ENCODE results near the gene MSANTD4.
"Not testable (repeated sequence)": the region's sequence is repeated elsewhere in the genome, so short reads cannot be mapped to it uniquely, and the experiment has no call there.

The MSANTD4 gene

GRCh38 chr11:106012744-106013143 lies 9.3 kb downstream of the MSANTD4 start:
- DNase-seq: no peak

GRCh38 chr11:106011481-106011880 lies 10.6 kb downstream of the MSANTD4 start:
- no peak for DNase-seq

DNA sequence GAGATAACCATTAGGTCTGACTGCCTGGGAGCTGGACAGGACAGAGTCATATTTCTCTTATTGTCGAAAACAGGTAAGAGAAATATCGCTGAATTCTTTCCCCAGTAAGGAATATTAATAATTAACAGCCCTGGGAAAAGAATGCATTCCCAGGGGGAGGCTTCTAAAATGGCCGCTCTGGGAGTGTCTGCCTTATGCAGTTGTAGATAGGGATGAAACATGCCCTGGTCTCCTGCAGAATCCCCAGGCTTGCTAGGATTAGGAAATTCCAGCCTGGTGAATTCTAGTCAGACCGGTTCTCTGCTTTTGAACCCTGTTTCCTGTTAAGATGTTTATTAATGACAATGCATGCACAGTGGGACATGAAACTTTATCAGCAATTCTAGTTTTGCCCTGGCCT lies 18.9 kb downstream of the MSANTD4 start:
- not testable (repeated sequence) for DNase-seq

DNA sequence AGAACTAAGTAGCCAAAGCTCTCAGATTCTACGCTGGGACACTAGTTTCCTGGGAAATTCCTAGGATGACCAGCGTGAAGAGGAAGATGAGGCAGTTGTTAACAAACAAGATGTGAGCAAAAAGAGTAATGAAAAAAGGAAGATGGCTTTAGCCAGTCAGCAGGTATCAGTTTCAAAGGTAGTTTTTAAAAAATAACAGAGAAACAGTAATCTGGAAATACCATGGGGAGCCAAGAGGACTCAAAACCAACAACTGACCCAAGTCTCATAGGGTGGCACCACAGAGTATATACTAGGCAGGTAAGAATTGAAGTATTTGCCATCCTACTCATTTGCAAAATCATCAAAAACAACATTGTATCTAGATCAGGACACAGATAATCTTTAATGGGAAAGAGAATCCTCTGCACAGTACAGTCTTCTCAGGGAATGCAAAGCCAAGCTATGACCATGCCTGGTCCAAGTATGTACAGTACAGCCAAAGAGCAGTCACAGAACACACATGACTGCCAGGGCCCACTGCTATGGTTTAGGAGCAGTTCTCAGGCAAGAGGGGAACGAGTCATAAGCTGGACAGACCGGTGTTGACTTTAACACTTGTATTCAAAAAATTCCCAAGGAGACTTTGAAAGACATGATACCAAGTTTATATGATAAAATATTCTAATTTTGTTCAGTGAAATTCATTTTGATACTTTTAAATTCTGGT lies 20.6 kb downstream of the MSANTD4 start:
- DNase-seq: no peak

DNA sequence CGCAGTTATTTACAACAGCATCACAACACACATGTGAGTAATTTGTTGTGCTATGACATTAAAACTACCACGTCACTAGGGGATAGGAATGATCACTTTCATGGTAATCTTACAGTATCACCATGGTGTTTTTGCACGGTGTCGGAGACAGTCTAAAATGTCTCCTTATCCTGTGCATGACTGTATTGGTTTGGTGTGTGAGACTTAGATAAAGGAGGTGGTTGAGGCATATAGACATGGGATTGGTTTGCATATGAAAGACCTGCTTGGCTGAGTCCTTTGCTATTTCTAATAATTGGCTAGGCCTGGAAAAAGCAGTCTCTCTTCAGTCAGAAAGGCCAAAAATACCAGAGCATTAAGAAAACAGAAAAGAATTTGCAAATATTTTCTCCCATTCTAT lies 30.2 kb downstream of the MSANTD4 start:
- no peak for DNase-seq

DNA sequence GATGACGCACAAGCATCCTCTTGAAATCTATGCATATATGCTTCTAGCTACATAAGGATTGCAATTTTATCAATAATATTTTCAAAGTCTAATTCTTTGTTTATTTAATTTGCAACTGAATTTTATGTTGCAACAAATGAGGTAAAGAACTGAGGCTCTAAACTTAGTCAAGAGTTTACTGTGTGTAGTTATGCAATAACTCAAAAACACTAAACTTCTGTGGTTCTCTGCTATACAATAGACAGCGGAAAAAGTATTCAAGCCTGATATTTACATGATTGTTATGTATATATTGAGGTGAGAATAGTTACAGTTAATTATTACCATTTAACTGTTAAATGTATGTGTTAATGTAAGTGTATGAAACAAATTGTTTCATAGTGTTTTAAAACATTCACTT lies 32.9 kb downstream of the MSANTD4 start:
- DNase-seq: no peak

- no peak for DNase-seq
Observed at GRCh38 chr11:105988197-105988596, 33.8 kb downstream of the MSANTD4 start.

DNA sequence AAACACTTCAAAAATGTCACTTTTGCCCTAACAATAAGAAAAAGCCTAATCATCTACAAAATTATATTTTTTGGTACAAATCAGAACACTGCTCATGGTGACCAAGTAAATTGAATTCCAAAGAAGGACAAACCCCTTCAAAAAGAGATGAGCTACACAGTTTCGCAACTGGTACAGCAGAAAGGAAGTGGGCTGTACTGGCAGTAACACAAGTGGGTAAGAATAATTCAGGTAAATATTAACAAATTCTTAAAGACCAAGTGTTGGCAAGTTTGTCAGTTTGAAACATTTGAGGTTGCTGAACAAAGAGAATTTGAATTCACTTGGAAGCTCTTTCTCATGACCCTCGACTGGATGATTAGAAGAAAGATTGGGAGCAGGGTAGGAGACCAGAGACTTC lies 35.5 kb downstream of the MSANTD4 start:
- no peak for DNase-seq

DNA sequence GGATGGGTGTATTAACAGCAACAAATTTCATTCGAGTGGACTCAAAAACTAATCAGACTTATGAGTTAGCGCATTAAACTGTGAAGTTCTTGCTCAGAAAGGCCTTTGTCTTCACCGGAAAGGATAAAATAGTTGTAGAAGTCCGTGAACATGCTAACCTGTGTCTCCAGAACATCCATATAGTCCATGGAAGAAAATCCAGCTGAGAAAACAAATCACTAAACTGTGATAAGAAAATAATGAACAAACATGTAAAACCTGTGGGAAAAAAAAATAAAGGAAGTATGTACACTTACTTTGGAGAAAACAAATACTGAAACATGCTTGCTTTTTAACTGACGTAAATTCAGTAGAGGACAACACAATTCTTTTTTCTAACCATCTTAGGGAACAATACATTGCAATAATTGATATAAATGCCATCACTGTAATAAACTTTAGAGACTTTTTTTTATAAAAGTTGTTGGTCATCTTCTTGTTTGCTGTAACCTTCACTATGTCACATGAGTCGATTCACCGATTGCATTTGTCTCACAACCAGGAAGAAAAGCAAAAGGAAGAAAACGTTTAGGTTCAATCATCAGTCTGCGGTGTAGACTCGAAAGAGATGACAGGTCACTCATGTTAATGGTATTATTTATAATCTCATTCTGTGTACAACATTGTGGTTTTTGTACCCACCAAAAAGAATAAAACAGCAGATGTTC lies 41.9 kb downstream of the MSANTD4 start:
- no peak for DNase-seq

DNA sequence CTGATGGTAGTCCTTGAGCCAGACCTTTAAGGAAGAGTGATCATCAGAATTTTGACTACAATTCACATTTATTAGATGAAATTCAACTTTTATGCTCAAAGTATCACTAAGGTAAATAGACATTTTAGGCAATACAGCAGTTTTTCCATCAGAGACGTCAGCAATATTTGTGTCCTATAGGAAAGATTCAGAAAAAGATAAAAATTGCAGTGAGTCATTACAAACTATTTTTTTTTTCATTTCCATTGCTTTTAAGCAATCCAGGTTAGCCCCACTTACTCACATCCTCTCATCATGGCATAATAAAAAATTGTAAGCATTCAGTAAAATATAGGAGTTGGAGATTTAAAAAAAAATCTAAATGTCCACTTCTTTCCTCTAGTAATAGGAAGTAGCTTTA lies 46.9 kb downstream of the MSANTD4 start:
- DNase-seq: no peak

DNA sequence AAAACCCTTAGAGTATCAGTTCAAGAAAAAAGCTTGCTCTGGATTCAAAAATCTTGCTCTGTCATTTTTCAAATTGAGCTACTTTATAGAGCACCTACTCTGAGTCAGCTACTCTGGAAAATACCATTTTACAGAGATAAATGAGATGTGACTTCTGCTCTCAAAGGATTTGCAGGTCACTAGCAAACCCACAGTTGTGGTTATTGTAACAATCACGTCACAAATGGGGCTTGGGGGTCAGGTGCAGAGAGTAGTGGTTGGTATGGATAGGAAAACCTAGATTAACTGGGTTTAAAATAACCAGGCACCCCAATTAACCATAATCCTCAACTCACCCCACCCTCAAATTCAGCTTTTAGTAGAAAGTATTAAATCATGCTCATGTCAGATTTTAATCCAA lies 52.3 kb downstream of the MSANTD4 start:
- no peak for DNase-seq

DNA sequence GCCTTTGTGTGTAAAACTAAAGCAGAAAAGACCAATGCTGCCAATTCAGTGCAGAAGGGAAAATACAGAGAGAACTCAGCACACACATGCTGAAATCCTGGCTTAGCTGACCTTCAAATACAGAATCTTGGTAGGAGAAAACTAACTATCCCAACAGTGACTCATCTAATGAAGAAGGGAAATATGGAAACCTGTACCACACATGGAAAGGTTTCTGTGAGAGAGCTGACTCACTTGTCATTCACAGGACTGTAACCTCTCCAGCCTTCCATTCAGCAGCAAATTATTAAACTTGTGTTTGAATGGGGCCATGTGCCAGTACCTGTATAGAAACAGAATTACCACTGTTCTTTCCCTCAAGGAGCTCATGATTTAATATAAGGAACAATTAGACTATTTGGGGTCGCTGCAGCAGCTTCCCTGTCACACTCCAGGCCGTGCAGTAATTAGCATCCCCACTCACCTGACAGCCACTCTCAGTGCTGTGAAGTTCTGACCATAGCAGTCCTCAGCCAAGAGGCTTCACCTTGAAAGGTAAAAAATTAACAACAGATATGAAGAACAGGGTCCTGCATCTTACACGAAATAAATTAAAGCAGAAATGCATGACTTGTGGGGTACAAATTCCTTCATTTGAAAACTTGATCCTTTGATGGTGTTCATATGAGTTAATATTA lies 53.9 kb downstream of the MSANTD4 start:
- no peak for DNase-seq

DNA sequence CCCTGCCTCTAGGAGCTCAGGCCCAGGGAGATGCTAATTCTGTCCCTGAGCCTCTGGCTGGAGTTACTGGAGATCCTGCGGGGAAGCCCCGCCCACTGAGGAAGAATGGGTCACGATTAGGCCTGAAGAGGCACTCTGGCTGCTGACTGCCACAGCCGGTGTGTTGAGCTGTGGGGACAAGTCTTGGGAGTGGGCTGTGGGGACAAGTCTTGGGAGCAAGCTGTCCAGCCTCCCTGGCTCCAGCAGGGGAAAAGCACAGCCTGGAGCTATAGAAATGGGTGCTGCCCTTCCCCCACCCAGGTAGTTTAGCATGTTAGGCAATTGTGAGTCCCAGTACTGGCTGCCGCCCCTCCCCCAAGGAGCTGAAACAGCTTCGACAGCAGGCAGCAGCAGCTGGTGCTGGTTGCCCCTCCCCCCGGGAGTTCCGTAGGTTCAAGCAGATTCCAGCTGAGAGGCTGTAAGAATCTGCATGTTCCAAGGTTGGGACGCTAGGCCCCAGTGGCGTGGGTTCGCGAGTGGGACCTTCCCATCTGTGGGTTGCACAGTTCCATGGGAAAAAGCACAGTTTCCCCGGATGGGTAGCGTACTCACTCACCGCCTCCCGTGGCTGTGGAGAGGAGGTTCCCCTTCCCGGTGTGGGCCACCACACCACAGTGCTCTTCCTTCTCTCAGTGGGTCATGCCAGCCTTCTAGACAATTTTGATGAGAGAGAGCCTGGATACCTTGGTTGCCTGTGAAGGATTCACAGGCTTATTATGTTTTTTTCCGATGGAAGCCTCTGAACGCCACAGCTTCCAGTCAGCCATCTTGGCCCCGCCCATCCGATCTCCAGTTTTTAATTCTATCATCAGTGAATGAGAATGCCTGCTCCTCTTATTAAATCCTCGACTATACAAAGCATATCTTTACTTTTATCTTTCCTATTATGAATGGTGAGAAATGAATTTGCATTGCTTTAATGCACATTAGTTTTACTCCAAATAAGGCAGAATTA lies 61.5 kb downstream of the MSANTD4 start:
- DNase-seq: no peak

Measured in SW 1271 (cell line).